ENCODE results near the gene LBHD1.
A peak's percentile ranks its signal among the peaks of the same experiment; 100 is the strongest.
"Not testable (repeated sequence)": the region's sequence is repeated elsewhere in the genome, so short reads cannot be mapped to it uniquely, and the experiment has no call there.

LBHD1 gene

DNA sequence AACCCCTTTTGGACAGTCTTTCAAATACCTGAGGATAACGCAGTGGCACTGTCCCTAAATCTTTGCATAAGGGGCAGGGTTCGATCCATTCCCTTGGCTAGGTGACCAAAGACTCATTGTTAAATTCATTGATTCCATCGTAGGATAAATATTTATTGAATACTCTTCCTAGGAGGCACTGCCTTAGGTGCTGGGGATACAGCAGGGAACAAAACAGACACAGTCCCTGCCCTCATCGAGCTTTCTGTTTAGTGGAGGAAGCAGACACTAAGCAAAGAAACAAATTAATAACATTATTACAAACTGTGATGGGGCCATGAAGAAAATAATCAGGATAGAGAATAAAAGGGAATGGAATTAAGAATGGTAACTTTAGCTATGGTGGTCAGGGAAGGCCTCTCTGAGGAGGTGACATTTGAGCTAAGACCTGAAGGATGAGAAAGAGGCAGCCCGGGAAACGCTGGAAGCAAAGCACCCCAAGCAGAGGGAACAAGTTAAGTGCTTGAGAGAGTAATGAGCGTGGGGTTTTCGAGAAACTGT lies 51.0 kb downstream of the LBHD1 start:
- no peak overlapping the region for H3K27ac ChIP-seq (ENCODE audit: low read length)

DNA sequence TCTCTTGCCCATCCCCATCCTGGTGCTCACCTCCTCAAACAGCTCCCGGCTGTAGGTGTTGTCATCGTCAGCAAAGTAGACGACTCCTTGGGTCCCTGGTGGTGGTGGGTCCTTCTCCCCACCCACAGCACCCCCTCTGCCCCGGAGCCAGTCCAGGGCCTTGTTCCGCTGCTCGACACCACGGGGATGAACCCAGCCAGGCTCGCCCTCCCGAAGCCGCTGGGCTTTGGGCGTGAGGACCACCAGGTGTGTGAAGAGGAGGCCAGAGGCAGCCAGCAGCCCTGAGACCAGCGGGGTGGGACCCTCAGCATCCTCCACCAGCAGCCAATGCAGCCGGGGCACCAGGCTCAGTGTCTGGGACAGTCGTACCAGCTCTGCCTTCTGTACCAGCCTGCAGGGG lies 55.1 kb downstream of the LBHD1 start:
- no CpG with 5 or more reads among the region's 14 CpGs for WGBS (ENCODE audit: insufficient coverage, insufficient read length)
- H3K27me3 ChIP-seq (ENCODE audit: control insufficient read depth, insufficient read depth, low read length); H3K9me3 ChIP-seq (ENCODE audit: control insufficient read depth, insufficient read depth, low read length); H3K27ac ChIP-seq (ENCODE audit: low read length); H3K4me1 ChIP-seq (ENCODE audit: control insufficient read depth, insufficient read depth, low read length); DNase-seq (ENCODE audit: low read depth, low spot score); H3K36me3 ChIP-seq (ENCODE audit: control insufficient read depth, insufficient read depth, low read length); H3K4me3 ChIP-seq (ENCODE audit: low read length): not testable (repeated sequence)

More for the DNA sequence above, 51.0 kb downstream of the LBHD1 start:
- no peak for DNase-seq (ENCODE audit: low read depth, low spot score)
- H3K9me3 ChIP-seq (ENCODE audit: control insufficient read depth, insufficient read depth, low read length) = no peaks in the 10 kb centered on the region
- no peaks in the 10 kb centered on the region; the same call in 1 of the 2 replicates for H3K4me1 ChIP-seq (ENCODE audit: control insufficient read depth, insufficient read depth, low read length)
- H3K4me3 ChIP-seq (ENCODE audit: low read length) = peak overlapping the region; percentile 81; the same call in 1 of the 2 replicates
- no CpG with 5 or more reads among the region's 8 CpGs for WGBS (ENCODE audit: insufficient coverage, insufficient read length)
- peaks cover 10% of the 10 kb centered on the region for H3K36me3 ChIP-seq (ENCODE audit: control insufficient read depth, insufficient read depth, low read length)
- no peaks in the 10 kb centered on the region for H3K27me3 ChIP-seq (ENCODE audit: control insufficient read depth, insufficient read depth, low read length)

DNA sequence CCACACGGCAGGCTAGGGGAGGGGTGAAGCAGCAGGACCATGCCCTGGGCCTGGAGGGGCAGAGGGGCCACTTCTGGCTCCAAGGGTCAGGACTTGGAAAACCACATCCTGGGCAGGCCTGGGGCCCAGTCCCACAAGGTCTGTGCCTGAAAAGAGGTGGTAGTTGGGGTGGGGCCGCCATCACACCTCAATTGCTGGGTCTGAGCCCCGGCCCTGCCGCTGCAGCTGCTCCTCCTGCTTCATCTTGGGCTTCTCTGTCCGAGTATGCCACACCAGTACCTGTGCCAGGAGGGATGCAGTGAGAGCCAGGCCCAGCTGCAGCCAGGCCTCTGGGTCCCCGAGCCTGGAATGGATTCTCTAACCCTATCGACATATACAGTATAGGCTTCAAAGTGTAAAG lies 56.5 kb downstream of the LBHD1 start:
- Histone ChIP-seq H3K36me3 (ENCODE audit: control insufficient read depth, insufficient read depth, low read length) (no peaks in the 10 kb centered on the region; the same call in 1 of the 2 replicates), H3K27ac (ENCODE audit: low read length) (no peak overlapping the region), H3K9me3 (ENCODE audit: control insufficient read depth, insufficient read depth, low read length) (no peaks in the 10 kb centered on the region), H3K27me3 (ENCODE audit: control insufficient read depth, insufficient read depth, low read length) (no peaks in the 10 kb centered on the region), H3K4me1 (ENCODE audit: control insufficient read depth, insufficient read depth, low read length) (no peaks in the 10 kb centered on the region; the same call in 1 of the 2 replicates), H3K4me3 (ENCODE audit: low read length) (no peak overlapping the region)
- no CpG with 5 or more reads among the region's 7 CpGs for WGBS (ENCODE audit: insufficient coverage, insufficient read length)
- DNase-seq (ENCODE audit: low read depth, low spot score) = no peak

DNA sequence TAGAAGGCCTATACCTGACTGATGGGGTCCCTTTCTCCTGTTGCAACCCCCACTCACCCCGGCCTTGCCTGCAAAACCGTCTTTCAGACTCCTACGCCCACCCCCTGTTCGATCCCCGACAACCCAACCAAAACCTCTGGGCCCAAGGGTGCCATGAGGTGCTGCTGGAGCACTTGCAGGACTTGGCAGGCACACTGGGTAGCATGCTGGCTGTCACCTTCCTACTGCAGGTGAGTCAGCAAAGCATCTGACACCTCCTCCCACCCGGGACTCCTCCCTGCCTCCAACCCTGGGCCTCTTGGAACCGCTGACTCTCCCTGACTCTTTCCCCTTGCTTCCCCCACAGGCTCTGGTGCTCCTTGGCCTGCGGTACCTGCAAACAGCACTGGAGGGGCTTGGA lies 57.8 kb downstream of the LBHD1 start:
- WGBS (ENCODE audit: insufficient coverage, insufficient read length) = no CpG with 5 or more reads among the region's 8 CpGs
- H3K4me3 ChIP-seq (ENCODE audit: low read length) = no peak overlapping the region
- no peaks in the 10 kb centered on the region for H3K27me3 ChIP-seq (ENCODE audit: control insufficient read depth, insufficient read depth, low read length)
- H3K4me1 ChIP-seq (ENCODE audit: control insufficient read depth, insufficient read depth, low read length) = no peaks in the 10 kb centered on the region; the same call in 1 of the 2 replicates
- H3K27ac ChIP-seq (ENCODE audit: low read length) = no peak overlapping the region
- H3K9me3 ChIP-seq (ENCODE audit: control insufficient read depth, insufficient read depth, low read length) = no peaks in the 10 kb centered on the region
- DNase-seq (ENCODE audit: low read depth, low spot score) = no peak
- no peaks in the 10 kb centered on the region; the same call in 1 of the 2 replicates for H3K36me3 ChIP-seq (ENCODE audit: control insufficient read depth, insufficient read depth, low read length)

DNA sequence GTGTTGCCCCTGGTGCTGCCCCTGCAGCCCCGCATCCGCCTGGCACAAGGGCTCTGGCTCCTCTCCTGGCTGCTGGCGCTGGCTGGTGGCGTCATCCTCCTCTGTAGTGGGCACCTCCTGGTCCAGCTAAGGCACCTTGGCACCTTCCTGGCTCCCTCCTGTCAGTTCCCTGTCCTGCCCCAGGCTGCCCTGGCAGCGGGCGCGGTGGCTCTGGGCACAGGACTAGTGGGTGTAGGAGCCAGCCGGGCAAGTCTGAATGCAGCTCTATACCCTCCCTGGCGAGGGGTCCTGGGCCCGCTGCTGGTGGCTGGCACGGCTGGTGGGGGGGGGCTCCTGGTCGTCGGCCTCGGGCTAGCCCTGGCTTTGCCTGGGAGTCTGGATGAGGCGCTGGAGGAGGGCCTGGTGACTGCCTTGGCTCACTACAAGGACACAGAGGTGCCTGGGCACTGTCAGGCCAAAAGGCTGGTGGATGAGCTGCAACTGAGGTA lies 58.7 kb downstream of the LBHD1 start:
- no peaks in the 10 kb centered on the region; the same call in 1 of the 2 replicates for H3K36me3 ChIP-seq (ENCODE audit: control insufficient read depth, insufficient read depth, low read length)
- H3K27me3 ChIP-seq (ENCODE audit: control insufficient read depth, insufficient read depth, low read length) = no peaks in the 10 kb centered on the region
- no peak overlapping the region for H3K4me3 ChIP-seq (ENCODE audit: low read length)
- H3K27ac ChIP-seq (ENCODE audit: low read length) = no peak overlapping the region
- no peaks in the 10 kb centered on the region for H3K9me3 ChIP-seq (ENCODE audit: control insufficient read depth, insufficient read depth, low read length)
- no CpG with 5 or more reads among the region's 15 CpGs for WGBS (ENCODE audit: insufficient coverage, insufficient read length)
- H3K4me1 ChIP-seq (ENCODE audit: control insufficient read depth, insufficient read depth, low read length) = no peaks in the 10 kb centered on the region; the same call in 1 of the 2 replicates
- no peak for DNase-seq (ENCODE audit: low read depth, low spot score)
